K562 (cell line): ENCODE measurements around the gene HEATR9. TPM values are rescaled to one million over a fixed set of nuclear protein-coding genes. Genes with fewer than 3 reads are reported as not detected.

ENCODE experiments used
- BACH1 ChIP-seq: fragments of 200-800 bp; sonication (Bioruptor generic); IDR thresholded peaks from 2 replicates; pipeline ENCODE4 v1.6.1; 2016; ENCODE audit warnings: missing genetic modification characterization, missing compliant biosample characterization
- CBFA2T3 ChIP-seq: fragments of 450-650 bp; IDR thresholded peaks from 2 replicates; pipeline ENCODE4 v1.6.1; 2017
- CC2D1A ChIP-seq: fragments of 450-650 bp; IDR thresholded peaks from 2 replicates; pipeline ENCODE4 v1.6.1; 2017; ENCODE audit warnings: mild to moderate bottlenecking
- CEBPG ChIP-seq, 3 experiments: fragments of 200-800 bp in 1 of 3; sonication (Bioruptor generic) in 1 of 3; sonication (generic) in 1 of 3; formaldehyde crosslinking in 1 of 3; IDR thresholded peaks in 2 of 3; conservative IDR thresholded peaks in 1 of 3; 2 replicates each; pipeline versions ENCODE4 v1.6.1 to v1.8.0; 2016 to 2022; ENCODE audit warnings: missing compliant biosample characterization in 2 of 3, missing genetic modification characterization in 2 of 3, mild to moderate bottlenecking in 1 of 3, missing genetic modification reagents in 1 of 3
- EWSR1 ChIP-seq: fragments of 450-650 bp; IDR thresholded peaks from 2 replicates; pipeline ENCODE4 v1.6.1; 2018; ENCODE audit warnings: borderline replicate concordance, mild to moderate bottlenecking, low read depth, moderate library complexity; ENCODE audit not compliant: partially characterized antibody
- JUNB ChIP-seq: fragments of 450-650 bp; formaldehyde crosslinking; conservative IDR thresholded peaks from 2 replicates; pipeline ENCODE4 v1.4.0; 2020; ENCODE audit warnings: mild to moderate bottlenecking
- RBM25 ChIP-seq: fragments of 200-400 bp; formaldehyde crosslinking; IDR thresholded peaks from 2 replicates; pipeline ENCODE4 v1.6.1; 2018; ENCODE audit warnings: low read length, low read depth, moderate library complexity; ENCODE audit not compliant: severe bottlenecking
- SIN3B ChIP-seq: fragments of 450-650 bp; IDR thresholded peaks from 2 replicates; pipeline ENCODE4 v1.6.1; 2017; ENCODE audit warnings: low read depth, mild to moderate bottlenecking, moderate library complexity
- SMAD4 ChIP-seq: fragments of 250-450 bp; sonication (Bioruptor Pico); conservative IDR thresholded peaks from 2 replicates; pipeline ENCODE4 v1.8.0; 2021; ENCODE audit warnings: inconsistent platforms, mild to moderate bottlenecking, moderate library complexity
- TRIM24 ChIP-seq, 2 experiments: fragments of 450-650 bp; IDR thresholded peaks; 2 replicates each; pipeline ENCODE4 v1.6.1; 2016
- ZBTB7A ChIP-seq: IDR thresholded peaks from 2 replicates; pipeline ENCODE4 v1.6.1; 2011; ENCODE audit warnings: low read depth, mild to moderate bottlenecking, low read length, moderate library complexity, borderline replicate concordance; ENCODE audit not compliant: control insufficient read depth
- ZFP30 ChIP-seq: fragments of 250-450 bp; sonication (Bioruptor Pico); IDR thresholded peaks from 2 replicates; pipeline ENCODE4 v1.8.0; 2022; ENCODE audit warnings: moderate library complexity, mild to moderate bottlenecking, inconsistent platforms, borderline replicate concordance
- ZNF165 ChIP-seq: fragments of 250-450 bp; sonication (Bioruptor Pico); IDR thresholded peaks from 2 replicates; pipeline ENCODE4 v1.4.0; 2020; ENCODE audit warnings: borderline replicate concordance
- ZNF175 ChIP-seq: fragments of 200-800 bp; sonication (Bioruptor generic); IDR thresholded peaks from 2 replicates; pipeline ENCODE4 v1.6.1; 2016; ENCODE audit warnings: low read depth, mild to moderate bottlenecking, missing genetic modification characterization, missing compliant biosample characterization
- ZNF239 ChIP-seq: fragments of 250-450 bp; sonication (Bioruptor Pico); IDR thresholded peaks from 2 replicates; pipeline ENCODE4 v1.4.0; 2020; ENCODE audit warnings: mild to moderate bottlenecking
- ZNF584 ChIP-seq: fragments of 200-800 bp; sonication (Bioruptor generic); IDR thresholded peaks from 2 replicates; pipeline ENCODE4 v1.6.1; 2016; ENCODE audit warnings: low read depth, mild to moderate bottlenecking, missing genetic modification characterization, missing compliant biosample characterization
- ZNF589 ChIP-seq: fragments of 200-800 bp; sonication (Bioruptor generic); IDR thresholded peaks from 2 replicates; pipeline ENCODE4 v1.6.1; 2016; ENCODE audit warnings: low read depth, missing genetic modification characterization, missing compliant biosample characterization
- polyA plus RNA-seq, 8 experiments: library from polyadenylated mRNA; depleted of rRNA in 4 of 8; stranded (reverse) in 5 of 8; unstranded in 3 of 8; fragments of >200 nt; fragmentation: Nextera tagmentation in 2 of 8; fragmentation: Illumina TruSeq in 1 of 8; extraction: Ambion mirVana in 2 of 8; extraction: Trizol in 1 of 8; gene quantifications; 2 replicates each; pipeline versions ENCODE4 v1.2.1 to v1.2.3, GENCODE V29; 2011 to 2014; ENCODE audit warnings: inconsistent platforms in 1 of 8, missing spikeins in 1 of 8
- total RNA-seq, 7 experiments: library from RNA; depleted of rRNA in 6 of 7; stranded (reverse); fragments of >200 nt in 6 of 7; fragmentation: Illumina TruSeq in 2 of 7; extraction: Trizol in 2 of 7; gene quantifications; 2 replicates each; pipeline versions ENCODE4 v1.2.1 to v1.2.3, GENCODE V29; 2011 to 2021; ENCODE audit warnings: low replicate concordance in 1 of 7
- TF ChIP-seq, protein P1 (sequence below), 2 experiments: fragments of 450-650 bp in 1 of 2; sonication (generic) in 1 of 2; formaldehyde crosslinking in 1 of 2; IDR thresholded peaks in 1 of 2; conservative IDR thresholded peaks in 1 of 2; 2 replicates each; pipeline versions ENCODE4 v1.6.1 to v1.8.1; 2016 to 2023; ENCODE audit warnings: mild to moderate bottlenecking in 2 of 2, moderate library complexity in 2 of 2, inconsistent platforms in 1 of 2, missing genetic modification reagents in 1 of 2
- TF ChIP-seq, protein P2 (sequence below): IDR thresholded peaks from 2 replicates; pipeline ENCODE4 v1.6.1; 2011; ENCODE audit not compliant: insufficient read length; ENCODE audit errors: extremely low read depth
- TF ChIP-seq, protein P3 (sequence below): sonication (generic); formaldehyde crosslinking; IDR thresholded peaks from 2 replicates; pipeline ENCODE4 v1.8.0; 2022; ENCODE audit warnings: mild to moderate bottlenecking, missing genetic modification reagents

HEATR9 gene
- total and polyA plus RNA-seq, 9 of the 15 experiments (the other 6 are each of a cell fraction or from before 2014, with no cell fraction given) = not detected

DNA sequence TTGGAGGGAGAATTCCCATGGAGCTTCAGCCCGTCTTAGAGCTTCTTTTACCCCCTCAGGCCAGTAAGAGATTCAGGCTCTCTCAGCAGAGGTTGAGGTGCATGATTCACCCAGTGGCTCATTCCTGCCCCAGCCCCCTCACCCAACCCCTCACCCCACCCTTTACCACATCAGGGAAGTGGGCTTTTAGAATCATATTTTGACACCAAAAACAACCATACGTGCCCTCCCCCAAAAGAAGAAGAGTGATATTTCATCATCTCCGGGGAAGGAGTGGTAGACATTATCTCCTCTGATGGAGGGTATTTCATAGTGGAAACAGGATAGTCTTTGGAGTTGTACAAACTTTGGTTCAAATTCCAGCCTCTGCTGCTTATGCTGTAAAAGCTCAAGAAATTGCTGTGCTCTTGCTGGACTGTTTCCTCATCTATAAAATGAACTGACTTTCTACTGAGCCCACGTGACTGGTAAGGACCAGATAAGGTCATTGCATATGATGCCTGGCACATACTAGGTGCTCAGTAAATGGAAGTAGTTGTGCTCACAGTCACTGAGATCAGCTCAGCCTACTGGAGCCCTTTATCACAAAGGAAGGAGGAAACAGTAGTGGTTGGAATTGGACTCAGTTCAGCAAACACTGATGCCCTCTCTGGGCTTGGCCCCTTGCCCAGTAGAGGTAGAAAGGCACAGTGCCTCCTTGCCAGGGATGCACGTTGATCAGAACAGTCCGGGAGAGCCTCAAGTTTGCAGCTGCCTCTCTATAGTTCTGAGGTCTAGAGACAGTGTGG, 29.8 kb upstream of the HEATR9 start (continued):
- TF ChIP-seq, protein P1, sequence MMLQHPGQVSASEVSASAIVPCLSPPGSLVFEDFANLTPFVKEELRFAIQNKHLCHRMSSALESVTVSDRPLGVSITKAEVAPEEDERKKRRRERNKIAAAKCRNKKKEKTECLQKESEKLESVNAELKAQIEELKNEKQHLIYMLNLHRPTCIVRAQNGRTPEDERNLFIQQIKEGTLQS (IDR thresholded peaks at IDR 0.05) = peak; percentile 72
- TF ChIP-seq, protein P1 (CRISPR knock-in tag; conservative IDR thresholded peaks at IDR 0.05) = no peak
- 0 out of 2 replicates have a peak, but pooled peaks have one; percentile 39 for TF ChIP-seq ZNF584 (CRISPR knock-in tag)
- TF ChIP-seq ZNF239 (CRISPR knock-in tag) = peak; percentile 93
- TF ChIP-seq, protein P2, sequence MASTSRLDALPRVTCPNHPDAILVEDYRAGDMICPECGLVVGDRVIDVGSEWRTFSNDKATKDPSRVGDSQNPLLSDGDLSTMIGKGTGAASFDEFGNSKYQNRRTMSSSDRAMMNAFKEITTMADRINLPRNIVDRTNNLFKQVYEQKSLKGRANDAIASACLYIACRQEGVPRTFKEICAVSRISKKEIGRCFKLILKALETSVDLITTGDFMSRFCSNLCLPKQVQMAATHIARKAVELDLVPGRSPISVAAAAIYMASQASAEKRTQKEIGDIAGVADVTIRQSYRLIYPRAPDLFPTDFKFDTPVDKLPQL = no peak
- peak; percentile 25 to 29; a peak in 1 of 4 replicates for TF ChIP-seq TRIM24 (IDR thresholded peaks at IDR 0.05)
- no peak for TF ChIP-seq CC2D1A
- TF ChIP-seq ZNF589 (CRISPR knock-in tag) = 0 out of 2 replicates have a peak, but pooled peaks have one; percentile 55
- no peak for TF ChIP-seq ZNF165 (CRISPR knock-in tag)
- TF ChIP-seq EWSR1 = no peak
- no peak for TF ChIP-seq CEBPG (CRISPR knock-in tag; IDR thresholded peaks at IDR 0.05)
- peak; percentile 30 to 84; a peak in 2 of 4 replicates for TF ChIP-seq CEBPG (tag; conservative IDR thresholded peaks at IDR 0.05 in 1 of 2, IDR thresholded peaks at IDR 0.05 in 1 of 2)
- no peak for TF ChIP-seq ZBTB7A
- TF ChIP-seq SIN3B = no peak
- TF ChIP-seq ZFP30 (CRISPR knock-in tag) = no peak
- TF ChIP-seq JUNB (CRISPR knock-in tag) = no peak
- 0 out of 2 replicates have a peak, but pooled peaks have one; percentile 40 for TF ChIP-seq BACH1 (tag)
- TF ChIP-seq SMAD4 (CRISPR knock-in tag) = peak; percentile 52; the same call in 1 of the 2 replicates
- no peak for TF ChIP-seq CBFA2T3
- TF ChIP-seq, protein P3, sequence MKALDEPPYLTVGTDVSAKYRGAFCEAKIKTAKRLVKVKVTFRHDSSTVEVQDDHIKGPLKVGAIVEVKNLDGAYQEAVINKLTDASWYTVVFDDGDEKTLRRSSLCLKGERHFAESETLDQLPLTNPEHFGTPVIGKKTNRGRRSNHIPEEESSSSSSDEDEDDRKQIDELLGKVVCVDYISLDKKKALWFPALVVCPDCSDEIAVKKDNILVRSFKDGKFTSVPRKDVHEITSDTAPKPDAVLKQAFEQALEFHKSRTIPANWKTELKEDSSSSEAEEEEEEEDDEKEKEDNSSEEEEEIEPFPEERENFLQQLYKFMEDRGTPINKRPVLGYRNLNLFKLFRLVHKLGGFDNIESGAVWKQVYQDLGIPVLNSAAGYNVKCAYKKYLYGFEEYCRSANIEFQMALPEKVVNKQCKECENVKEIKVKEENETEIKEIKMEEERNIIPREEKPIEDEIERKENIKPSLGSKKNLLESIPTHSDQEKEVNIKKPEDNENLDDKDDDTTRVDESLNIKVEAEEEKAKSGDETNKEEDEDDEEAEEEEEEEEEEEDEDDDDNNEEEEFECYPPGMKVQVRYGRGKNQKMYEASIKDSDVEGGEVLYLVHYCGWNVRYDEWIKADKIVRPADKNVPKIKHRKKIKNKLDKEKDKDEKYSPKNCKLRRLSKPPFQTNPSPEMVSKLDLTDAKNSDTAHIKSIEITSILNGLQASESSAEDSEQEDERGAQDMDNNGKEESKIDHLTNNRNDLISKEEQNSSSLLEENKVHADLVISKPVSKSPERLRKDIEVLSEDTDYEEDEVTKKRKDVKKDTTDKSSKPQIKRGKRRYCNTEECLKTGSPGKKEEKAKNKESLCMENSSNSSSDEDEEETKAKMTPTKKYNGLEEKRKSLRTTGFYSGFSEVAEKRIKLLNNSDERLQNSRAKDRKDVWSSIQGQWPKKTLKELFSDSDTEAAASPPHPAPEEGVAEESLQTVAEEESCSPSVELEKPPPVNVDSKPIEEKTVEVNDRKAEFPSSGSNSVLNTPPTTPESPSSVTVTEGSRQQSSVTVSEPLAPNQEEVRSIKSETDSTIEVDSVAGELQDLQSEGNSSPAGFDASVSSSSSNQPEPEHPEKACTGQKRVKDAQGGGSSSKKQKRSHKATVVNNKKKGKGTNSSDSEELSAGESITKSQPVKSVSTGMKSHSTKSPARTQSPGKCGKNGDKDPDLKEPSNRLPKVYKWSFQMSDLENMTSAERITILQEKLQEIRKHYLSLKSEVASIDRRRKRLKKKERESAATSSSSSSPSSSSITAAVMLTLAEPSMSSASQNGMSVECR (CRISPR knock-in tag) = no peak
- peak; percentile 81; the same call in 1 of the 2 replicates for TF ChIP-seq ZNF175 (CRISPR knock-in tag)
- no peak for TF ChIP-seq RBM25
- TF ChIP-seq, all 486 proteins: peak for 18
